HEK293T (cell line): ENCODE results near the gene DHX34.
A peak's percentile ranks its signal among the peaks of the same experiment; 100 is the strongest.

Experiments used
- ARNT ChIP-seq: fragments of 450-650 bp; IDR thresholded peaks from 2 replicates; pipeline ENCODE4 v1.6.1; 2017; ENCODE audit warnings: mild to moderate bottlenecking
- BHLHE40 ChIP-seq: fragments of 450-650 bp; IDR thresholded peaks from 2 replicates; pipeline ENCODE4 v1.6.1; 2016; ENCODE audit warnings: mild to moderate bottlenecking, moderate library complexity, borderline replicate concordance
- ELF4 ChIP-seq: fragments of 450-650 bp; IDR thresholded peaks from 2 replicates; pipeline ENCODE4 v1.6.1; 2017; ENCODE audit warnings: antibody characterized with exemption
- FOXK2 ChIP-seq: fragments of 450-650 bp; IDR thresholded peaks from 2 replicates; pipeline ENCODE4 v1.6.1; 2016; ENCODE audit warnings: mild to moderate bottlenecking
- FOXM1 ChIP-seq: fragments of 450-650 bp; IDR thresholded peaks from 2 replicates; pipeline ENCODE4 v1.6.1; 2017; ENCODE audit warnings: mild to moderate bottlenecking, borderline replicate concordance
- HDGF ChIP-seq: fragments of 450-650 bp; IDR thresholded peaks from 2 replicates; pipeline ENCODE4 v1.6.1; 2017; ENCODE audit warnings: antibody characterized with exemption, borderline replicate concordance
- L3MBTL2 ChIP-seq: fragments of 450-650 bp; conservative IDR thresholded peaks from 2 replicates; pipeline ENCODE4 v1.6.1; 2016; ENCODE audit warnings: mild to moderate bottlenecking
- LEF1 ChIP-seq: fragments of 450-650 bp; IDR thresholded peaks from 2 replicates; pipeline ENCODE4 v1.6.1; 2017; ENCODE audit warnings: mild to moderate bottlenecking, borderline replicate concordance
- NFRKB ChIP-seq: fragments of 450-650 bp; IDR thresholded peaks from 2 replicates; pipeline ENCODE4 v1.6.1; 2016; ENCODE audit warnings: mild to moderate bottlenecking, moderate library complexity
- PKNOX1 ChIP-seq: fragments of 450-650 bp; IDR thresholded peaks from 2 replicates; pipeline ENCODE4 v1.6.1; 2016
- SP1 ChIP-seq: fragments of 450-650 bp; IDR thresholded peaks from 2 replicates; pipeline ENCODE4 v1.6.1; 2017
- SUZ12 ChIP-seq: fragments of 450-650 bp; IDR thresholded peaks from 2 replicates; pipeline ENCODE4 v1.6.1; 2016; ENCODE audit warnings: mild to moderate bottlenecking
- ZNF384 ChIP-seq: fragments of 450-650 bp; IDR thresholded peaks from 2 replicates; pipeline ENCODE4 v1.6.1; 2016

- no peak for TF ChIP-seq FOXM1
- peak; percentile 79 for TF ChIP-seq ELF4
- no peak for TF ChIP-seq SUZ12
- TF ChIP-seq BHLHE40: no peak
- TF ChIP-seq PKNOX1: no peak
- no peak for TF ChIP-seq ARNT
- no peak for TF ChIP-seq NFRKB
- peak; percentile 88 for TF ChIP-seq L3MBTL2
- no peak for TF ChIP-seq SP1
- no peak for TF ChIP-seq ZNF384
- TF ChIP-seq FOXK2: no peak
- TF ChIP-seq HDGF: no peak
- TF ChIP-seq LEF1: no peak
Observed at GRCh38 chr19:47348819-47349795, at the start of gene DHX34.
